ENCODE measurements around the gene SLC7A11. TPM values are rescaled to one million over a fixed set of nuclear protein-coding genes. Genes with fewer than 3 reads are reported as not detected.
"Not testable (repeated sequence)": the region's sequence is repeated elsewhere in the genome, so short reads cannot be mapped to it uniquely, and the experiment has no call there.

SLC7A11 gene
- total RNA-seq, 2 donors from 2014 or later = 2.0 to 5.2 TPM

DNA sequence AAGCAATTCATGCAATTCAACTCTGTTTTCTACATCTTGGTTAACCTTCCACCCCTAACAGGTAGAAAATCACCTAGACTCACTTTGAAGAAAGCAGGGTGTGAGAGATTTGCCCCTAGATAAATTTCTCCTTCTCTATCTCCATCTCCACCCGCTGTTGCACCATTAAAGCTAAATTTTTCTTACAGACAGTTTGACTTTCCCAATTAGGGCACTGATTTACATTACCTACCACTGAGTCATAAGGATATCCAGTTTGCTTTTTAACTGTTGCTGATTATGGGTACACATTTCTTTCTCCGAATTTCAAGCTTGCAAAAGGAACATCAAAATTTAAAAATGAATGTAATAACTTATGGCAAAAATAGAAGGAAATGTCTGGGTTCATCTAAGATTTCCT, 13.0 kb downstream of the SLC7A11 start:
- no peak for ATAC-seq
- Mint-ChIP-seq H3K27ac (no peak overlapping the region), H3K36me3 (no peaks in the 10 kb centered on the region), H3K9me3 (no peaks in the 10 kb centered on the region)
- DNase-seq (ENCODE audit: low spot score in 2 of 2) = no peak

DNA sequence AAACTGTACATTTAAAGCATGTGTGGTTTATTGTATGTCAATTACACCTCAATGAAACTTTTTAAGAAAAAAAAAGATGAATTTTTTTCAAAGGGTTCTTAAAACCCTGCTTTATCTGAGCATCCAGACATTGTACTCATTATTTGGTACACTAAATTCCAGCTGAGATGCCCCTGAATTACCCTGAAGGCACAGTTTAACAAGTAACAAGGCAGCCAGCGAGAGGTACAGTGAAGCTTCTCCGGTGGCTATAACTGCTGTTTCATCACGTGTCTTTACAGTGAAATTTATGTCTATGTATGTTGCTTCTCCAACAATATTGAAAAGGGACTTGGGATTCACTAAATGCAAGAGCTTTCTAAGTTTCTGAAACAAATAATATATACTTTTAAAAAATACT, 15.8 kb downstream of the SLC7A11 start:
- H3K27ac Mint-ChIP-seq = no peak overlapping the region
- H3K9me3 Mint-ChIP-seq = no peaks in the 10 kb centered on the region
- no peaks in the 10 kb centered on the region for H3K36me3 Mint-ChIP-seq
- ATAC-seq (no peak), DNase-seq (ENCODE audit: low spot score in 2 of 2) (no peak)

DNA sequence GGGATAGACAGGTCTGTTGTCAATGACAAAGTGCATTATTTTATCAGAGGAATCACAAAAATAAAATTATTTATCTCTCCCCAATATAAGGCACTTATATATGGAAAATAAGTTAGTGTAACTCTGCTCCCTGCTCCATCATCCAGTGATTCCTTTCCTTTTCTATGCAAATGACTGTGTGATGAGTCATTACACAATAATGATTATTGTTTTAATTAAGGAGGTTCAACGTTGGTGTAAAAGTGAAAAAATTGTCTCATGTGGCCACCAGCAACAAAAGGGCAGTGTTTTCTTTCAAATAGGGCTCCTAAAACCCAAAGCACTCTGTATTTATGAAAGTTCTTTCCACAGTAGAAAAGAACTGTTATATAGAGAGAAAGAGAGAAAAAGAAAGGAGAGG, 16.7 kb downstream of the SLC7A11 start:
- H3K27ac Mint-ChIP-seq = no peak overlapping the region
- no peaks in the 10 kb centered on the region for H3K9me3 Mint-ChIP-seq
- no peak for ATAC-seq
- H3K36me3 Mint-ChIP-seq = no peaks in the 10 kb centered on the region
- no peak for DNase-seq (ENCODE audit: low spot score in 2 of 2)

DNA sequence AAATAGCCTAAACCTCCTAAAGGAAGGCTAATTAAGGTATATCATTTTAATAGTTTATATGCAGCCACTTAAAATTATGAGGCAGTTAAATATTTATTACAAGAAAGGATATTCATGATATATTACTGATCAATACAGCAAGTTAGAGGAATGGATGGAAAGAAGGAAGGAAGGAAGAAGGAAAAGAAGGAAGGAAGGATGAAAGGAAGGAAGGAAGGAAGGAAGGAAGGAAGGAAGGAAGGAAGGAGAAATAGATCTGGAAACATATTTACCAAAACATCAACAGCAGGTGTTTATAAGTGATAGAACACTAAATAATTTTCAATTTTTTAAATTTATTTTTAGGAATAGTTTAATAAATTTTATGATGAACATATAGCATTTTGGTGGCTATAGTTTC, 17.5 kb downstream of the SLC7A11 start:
- Mint-ChIP-seq H3K27ac (no peak overlapping the region), H3K9me3 (no peaks in the 10 kb centered on the region), H3K36me3 (no peaks in the 10 kb centered on the region)
- ATAC-seq (no peak), DNase-seq (ENCODE audit: low spot score in 2 of 2) (no peak)

DNA sequence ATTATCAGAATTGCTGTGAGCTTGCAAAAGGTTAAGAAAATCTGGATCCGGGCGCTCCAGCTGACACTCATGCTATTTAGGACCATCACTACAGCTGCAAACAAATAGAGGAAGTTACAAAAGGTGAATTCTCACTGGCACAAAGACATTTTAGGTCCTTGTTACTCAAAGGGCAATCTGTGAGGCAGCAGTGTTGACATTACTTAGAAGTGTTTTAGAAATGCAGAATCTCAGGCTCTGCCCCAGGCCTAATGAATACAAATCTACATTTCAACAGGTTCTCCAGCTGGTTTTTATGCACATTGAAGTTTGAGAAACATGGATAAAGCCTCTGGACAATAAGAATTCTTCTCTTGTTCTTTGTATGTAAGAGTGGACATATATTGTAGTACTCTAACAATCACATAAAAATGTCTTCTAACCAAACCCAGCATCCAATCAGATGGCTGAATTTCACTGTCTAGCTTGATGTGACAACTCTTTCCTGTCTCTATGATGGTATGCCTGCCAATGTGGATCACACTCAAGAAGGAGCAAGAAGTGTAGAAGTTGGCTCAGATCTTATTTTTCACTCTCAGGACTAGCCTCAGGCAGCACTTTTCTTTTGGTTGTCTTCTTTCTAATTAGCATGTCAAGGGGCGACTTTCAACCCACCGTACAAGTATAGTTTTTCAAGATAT, 18.8 kb downstream of the SLC7A11 start:
- Mint-ChIP-seq H3K27ac (no peak overlapping the region), H3K9me3 (no peaks in the 10 kb centered on the region), H3K36me3 (no peaks in the 10 kb centered on the region)
- no peak for DNase-seq (ENCODE audit: low spot score in 2 of 2)
- ATAC-seq = no peak

DNA sequence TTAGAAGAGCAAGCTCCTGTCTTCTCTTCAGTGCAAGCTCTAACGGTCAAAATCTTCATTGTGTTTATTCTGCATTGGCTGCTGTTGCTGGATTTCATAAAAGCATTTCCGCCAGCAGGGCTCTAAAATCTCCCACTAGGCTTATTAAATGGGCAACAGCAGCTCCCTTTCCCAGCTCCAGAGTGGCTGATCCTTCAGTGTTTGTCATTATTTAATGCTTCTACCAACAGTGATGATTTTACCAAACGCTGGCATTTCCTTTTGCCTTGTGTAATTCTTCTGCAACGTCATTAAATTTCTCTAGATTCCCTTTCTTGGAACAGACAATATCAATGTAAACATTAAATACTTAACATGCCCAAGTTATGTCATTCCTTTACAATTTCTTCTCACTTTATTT, 20.1 kb downstream of the SLC7A11 start:
- DNase-seq (ENCODE audit: low spot score in 2 of 2) = no peak
- Mint-ChIP-seq H3K27ac (no peak overlapping the region), H3K36me3 (no peaks in the 10 kb centered on the region)

DNA sequence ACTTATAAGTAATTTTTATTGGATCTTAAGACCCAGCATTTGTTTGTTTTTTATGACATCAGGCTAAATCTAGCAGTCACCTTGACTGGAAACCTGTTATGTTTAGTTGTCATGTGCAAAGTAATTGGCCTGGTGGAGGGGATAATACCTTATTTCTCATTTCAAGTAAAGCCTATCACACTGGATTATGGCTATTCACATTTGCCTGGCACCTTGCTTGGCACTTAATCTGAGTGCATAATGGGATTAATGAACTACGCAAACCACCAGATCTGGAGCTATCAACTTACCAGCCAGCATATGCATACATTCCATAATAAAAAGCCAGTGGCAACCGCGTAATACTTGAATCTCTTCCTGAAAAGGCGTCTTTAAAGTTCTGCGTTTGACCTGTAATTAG, 23.2 kb downstream of the SLC7A11 start:
- Mint-ChIP-seq H3K36me3 (no peaks in the 10 kb centered on the region), H3K9me3 (no peaks in the 10 kb centered on the region), H3K27ac (no peak overlapping the region)
- ATAC-seq (no peak), DNase-seq (ENCODE audit: low spot score in 2 of 2) (no peak)

More for the DNA sequence above, 20.1 kb downstream of the SLC7A11 start:
- H3K9me3 Mint-ChIP-seq = no peaks in the 10 kb centered on the region
- no peak for ATAC-seq

DNA sequence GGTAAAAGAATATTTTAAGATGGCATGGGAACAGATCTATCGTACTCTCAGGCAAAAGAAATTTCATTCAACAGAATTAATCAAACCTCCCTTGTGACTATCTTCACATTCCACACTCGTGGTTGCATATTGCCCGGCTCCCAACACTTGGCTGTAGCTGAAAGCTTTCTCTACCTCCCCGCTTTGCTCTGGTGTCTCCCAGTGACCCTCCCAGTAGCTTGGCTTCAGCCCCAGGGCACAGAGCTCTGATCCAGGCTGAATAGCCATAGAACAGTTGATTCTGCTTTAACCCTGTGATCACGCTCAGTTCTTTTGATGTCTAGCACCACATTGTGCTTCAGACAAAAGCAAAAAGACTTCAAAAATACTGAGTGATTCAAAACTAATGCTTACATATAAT, 24.6 kb downstream of the SLC7A11 start:
- ATAC-seq = no peak

DNA sequence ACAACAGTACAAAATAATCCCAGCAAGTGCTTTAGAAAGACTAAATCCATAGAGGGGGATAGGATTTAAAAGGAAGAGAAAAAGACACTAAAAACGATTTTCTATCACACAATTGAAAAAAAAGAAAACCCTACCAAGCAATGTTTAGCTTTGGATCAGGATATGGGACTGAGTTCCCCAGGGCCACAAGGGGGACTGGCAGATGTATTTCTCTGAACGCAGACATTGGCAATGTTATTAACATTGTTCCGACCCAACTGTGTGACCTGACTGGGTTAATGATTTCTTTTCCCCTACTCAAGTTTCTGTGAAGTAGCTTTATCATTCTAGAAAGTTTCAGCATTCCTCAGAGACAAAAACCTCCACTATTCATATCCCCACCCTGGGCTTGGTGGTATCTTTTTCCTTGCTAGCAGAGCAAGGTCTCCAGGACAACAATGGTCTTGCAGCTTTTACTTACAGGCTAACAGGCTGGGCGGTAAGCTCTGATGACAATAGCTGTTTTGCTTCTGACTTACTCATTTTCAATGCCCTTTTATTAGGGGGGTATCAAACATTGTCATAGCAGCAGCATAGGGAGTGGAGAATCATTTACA, 25.8 kb downstream of the SLC7A11 start:
- H3K36me3 Mint-ChIP-seq = no peaks in the 10 kb centered on the region
- ATAC-seq = no peak
- no peak overlapping the region for H3K27ac Mint-ChIP-seq
- H3K9me3 Mint-ChIP-seq = no peaks in the 10 kb centered on the region
- DNase-seq (ENCODE audit: low spot score in 2 of 2) = no peak

More for the DNA sequence above, 24.6 kb downstream of the SLC7A11 start:
- no peaks in the 10 kb centered on the region for H3K36me3 Mint-ChIP-seq
- DNase-seq (ENCODE audit: low spot score in 2 of 2) = no peak
- no peak overlapping the region for H3K27ac Mint-ChIP-seq
- H3K9me3 Mint-ChIP-seq = no peaks in the 10 kb centered on the region

DNA sequence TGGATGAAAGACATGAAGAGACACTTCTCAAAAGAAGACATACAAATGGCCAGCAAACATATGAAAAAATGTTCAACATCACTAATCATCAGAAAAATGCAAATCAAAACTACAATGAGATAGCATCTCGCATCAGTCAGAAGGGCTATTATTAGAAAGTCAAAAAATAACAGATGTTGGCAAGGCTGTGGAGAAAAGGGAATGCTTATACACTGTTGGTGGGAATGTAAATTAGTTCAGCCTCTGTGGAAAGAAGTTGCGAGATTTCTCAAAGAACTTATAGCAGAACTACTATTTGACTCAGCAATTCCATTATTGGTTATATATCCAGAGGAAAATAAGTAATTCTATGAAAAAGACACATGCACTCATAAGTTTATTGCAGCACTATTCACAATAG, 31.6 kb downstream of the SLC7A11 start:
- not testable (repeated sequence) for DNase-seq (ENCODE audit: low spot score in 2 of 2); H3K9me3 Mint-ChIP-seq

DNA sequence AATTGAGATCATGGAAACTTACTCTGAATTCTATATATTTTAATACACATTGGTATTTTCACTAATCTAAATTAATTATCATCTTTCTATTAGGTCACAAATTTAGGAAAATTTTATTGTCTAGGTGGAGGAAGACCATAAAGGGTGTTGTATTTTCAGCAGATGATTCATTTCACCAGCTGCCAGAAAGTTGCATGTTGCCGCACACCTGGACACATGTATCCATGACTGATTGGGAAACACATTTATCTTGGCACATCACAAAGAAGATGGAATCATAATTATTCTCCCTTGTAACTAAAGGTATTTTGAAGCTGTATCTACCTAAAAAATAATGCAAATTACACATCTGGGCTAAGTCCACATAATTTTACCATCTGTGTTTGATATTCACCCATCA, 33.1 kb downstream of the SLC7A11 start:
- no peak for DNase-seq (ENCODE audit: low spot score in 2 of 2)
- no peak for ATAC-seq
- Mint-ChIP-seq H3K36me3 (no peaks in the 10 kb centered on the region), H3K27ac (no peak overlapping the region), H3K9me3 (peaks cover 0 to under 1% of the 10 kb centered on the region in 2 donors)

More for the DNA sequence above, 31.6 kb downstream of the SLC7A11 start:
- H3K36me3 Mint-ChIP-seq, H3K27ac Mint-ChIP-seq, ATAC-seq: not testable (repeated sequence)

DNA sequence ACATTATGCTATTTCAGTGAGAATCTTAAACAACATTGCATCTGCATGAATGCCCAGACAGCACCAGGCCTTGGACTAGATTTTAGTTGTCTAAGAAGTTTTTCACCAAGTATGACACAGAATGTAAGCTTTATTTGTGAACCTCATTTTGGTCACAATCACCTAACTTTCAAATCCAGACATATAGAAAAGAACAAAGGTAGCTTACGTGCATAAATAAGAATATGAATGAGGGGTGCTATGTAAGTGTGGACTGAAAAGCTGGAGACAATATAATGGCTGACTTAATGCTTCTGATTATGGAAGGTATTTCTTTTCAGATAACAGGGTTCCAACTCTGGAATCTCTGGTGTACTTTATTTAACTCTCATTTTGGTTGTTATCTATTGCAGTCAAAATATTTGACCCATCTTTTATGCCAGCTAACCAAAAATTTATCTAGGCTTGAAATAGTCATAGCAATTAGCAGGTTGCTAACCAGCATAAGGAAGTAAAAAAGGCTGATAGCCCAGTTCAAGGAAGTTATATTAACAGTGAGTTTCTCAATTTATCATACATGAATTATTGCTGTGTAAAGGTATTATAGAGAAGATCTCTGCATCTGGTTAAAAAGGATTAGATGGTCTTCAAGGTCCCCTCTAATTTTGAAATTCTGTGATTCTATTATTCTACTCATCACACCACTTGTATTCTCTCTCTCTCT, 36.5 kb downstream of the SLC7A11 start:
- ATAC-seq (no peak), DNase-seq (ENCODE audit: low spot score in 2 of 2) (no peak)
- Mint-ChIP-seq H3K27ac (no peak overlapping the region), H3K36me3 (no peaks in the 10 kb centered on the region), H3K9me3 (peaks cover 0 to 3% of the 10 kb centered on the region in 2 donors)

DNA sequence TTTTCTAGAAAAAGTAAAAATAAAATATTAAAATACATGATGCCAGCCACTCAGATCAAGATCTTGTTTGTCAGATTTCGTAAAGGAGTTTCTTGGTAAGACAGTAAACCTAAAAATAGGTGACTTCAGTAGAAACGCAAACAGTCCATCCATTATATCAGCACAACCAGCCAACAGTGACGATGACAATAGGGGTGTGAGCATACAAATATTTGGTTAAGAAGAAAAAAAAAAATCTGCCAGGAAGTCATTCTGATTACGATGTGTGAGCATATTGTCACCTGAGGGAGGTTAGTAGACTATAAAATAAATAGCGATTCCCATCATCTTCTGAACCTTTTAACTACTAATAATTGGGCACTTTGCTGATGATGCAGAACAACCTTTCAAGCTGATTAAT, 37.6 kb downstream of the SLC7A11 start:
- ATAC-seq = no peak
- Mint-ChIP-seq H3K36me3 (no peaks in the 10 kb centered on the region), H3K9me3 (peaks cover 0 to 3% of the 10 kb centered on the region in 2 donors), H3K27ac (no peak overlapping the region)
- no peak for DNase-seq (ENCODE audit: low spot score in 2 of 2)

DNA sequence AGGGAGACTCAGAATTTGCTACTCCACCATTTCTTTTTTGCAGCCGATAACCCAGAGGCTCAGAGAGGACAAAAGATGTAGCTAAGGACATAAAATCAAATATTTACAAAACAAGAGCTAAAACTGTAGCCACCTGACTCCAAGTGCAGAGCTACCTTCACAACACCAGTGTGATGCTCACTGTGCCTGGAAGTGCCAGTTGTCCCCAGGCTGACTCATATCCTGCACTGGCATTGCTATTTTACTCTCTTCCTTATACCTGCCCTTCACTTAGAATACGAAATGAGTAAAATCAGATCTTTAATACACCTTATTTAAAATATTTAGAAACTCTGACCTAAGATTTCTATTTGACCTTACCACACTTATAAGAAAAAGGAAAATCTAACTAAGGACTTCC, 39.5 kb downstream of the SLC7A11 start:
- Mint-ChIP-seq H3K27ac (no peak overlapping the region), H3K9me3 (peaks cover 0 to 3% of the 10 kb centered on the region in 2 donors)
- ATAC-seq = no peak

DNA sequence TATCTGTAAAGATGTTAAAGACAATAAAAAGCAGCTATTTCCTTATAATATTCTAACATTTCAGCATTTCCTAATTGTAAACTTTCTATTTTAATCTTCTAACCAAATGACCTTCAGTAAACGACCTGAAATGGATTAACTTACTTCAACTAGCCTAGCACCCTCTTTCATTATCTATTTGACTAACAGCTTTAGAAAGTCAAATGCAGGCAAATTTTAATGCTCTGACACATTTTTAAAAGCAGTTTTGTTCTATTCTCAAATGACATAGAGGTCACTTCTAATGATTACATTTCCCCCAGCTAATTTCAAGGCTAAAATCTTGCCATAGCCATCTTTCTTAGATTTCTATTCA, 41.9 kb downstream of the SLC7A11 start:
- DNase-seq (ENCODE audit: low spot score in 2 of 2) (no peak), ATAC-seq (no peak)
- H3K27ac Mint-ChIP-seq = no peak overlapping the region
- H3K36me3 Mint-ChIP-seq = no peaks in the 10 kb centered on the region
- peaks cover 0 to 3% of the 10 kb centered on the region in 2 donors for H3K9me3 Mint-ChIP-seq

More for the DNA sequence above, 39.5 kb downstream of the SLC7A11 start:
- no peaks in the 10 kb centered on the region for H3K36me3 Mint-ChIP-seq
- no peak for DNase-seq (ENCODE audit: low spot score in 2 of 2)

DNA sequence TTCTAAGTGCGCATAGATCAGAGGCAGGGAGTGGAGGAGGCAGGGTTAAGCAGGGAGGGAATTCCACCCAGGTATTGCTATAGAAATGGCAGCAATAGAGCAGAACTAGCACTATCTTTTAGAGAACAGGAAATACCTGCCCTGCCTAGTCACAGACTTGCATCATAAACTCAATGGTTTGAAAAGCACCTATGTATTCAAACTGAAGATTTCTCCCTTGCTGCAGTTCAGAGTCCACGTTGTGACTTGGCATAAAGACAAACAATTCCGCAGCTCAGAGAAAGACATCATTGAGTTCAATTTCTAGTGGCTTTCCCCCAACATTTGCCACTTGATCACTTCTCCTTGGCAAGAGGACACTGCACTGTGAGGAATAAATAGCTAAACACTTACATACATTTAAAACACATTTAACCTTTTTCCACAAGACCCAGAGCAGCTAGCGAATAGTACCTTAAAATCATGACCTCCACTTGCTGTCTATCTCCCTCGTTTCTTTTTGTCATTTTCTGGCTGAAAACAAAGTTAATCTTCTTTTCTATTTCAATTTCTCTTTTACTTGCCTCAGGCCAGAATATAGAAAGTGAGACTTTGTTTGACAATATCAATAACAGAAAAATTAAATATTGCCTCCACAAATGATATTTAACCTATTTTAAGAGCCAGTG, 42.4 kb downstream of the SLC7A11 start:
- no peak overlapping the region for H3K27ac Mint-ChIP-seq
- H3K9me3 Mint-ChIP-seq = peaks cover 0 to 3% of the 10 kb centered on the region in 2 donors
- DNase-seq (ENCODE audit: low spot score in 2 of 2) = no peak
- no peak for ATAC-seq
- no peaks in the 10 kb centered on the region for H3K36me3 Mint-ChIP-seq

DNA sequence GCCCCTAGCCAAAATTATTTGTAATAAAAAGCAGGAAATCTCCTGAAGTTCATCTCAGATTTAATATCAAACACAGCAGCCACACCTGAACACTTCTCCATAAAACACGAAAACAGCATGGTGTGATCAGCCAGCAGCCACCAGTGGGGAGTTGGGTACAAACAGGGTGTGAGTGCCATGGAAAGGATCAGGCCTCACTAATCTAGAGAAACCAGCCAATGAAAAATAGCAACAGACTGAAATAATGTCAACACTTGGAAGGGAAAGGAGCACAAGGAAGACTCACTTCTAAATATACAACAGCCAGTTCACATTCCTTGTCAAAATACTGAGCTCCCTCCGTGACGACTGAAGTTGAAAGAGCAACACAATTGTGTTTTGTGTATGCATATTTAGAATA, 46.0 kb downstream of the SLC7A11 start:
- no peak overlapping the region for H3K27ac Mint-ChIP-seq
- H3K36me3 Mint-ChIP-seq = no peaks in the 10 kb centered on the region
- DNase-seq (ENCODE audit: low spot score in 2 of 2) = no peak
- no peaks in the 10 kb centered on the region for H3K9me3 Mint-ChIP-seq
- no peak for ATAC-seq

Data from activated naive CD4-positive, alpha-beta T cell treated with anti-CD3 and anti-CD28 coated beads, Interleukin-2, amount 50 U/mL, for 72 hours (primary cell).